ENCODE data around the gene CDK5RAP3.
"Not testable (repeated sequence)": the region's sequence is repeated elsewhere in the genome, so short reads cannot be mapped to it uniquely, and the experiment has no call there.

CDK5RAP3 gene

DNA sequence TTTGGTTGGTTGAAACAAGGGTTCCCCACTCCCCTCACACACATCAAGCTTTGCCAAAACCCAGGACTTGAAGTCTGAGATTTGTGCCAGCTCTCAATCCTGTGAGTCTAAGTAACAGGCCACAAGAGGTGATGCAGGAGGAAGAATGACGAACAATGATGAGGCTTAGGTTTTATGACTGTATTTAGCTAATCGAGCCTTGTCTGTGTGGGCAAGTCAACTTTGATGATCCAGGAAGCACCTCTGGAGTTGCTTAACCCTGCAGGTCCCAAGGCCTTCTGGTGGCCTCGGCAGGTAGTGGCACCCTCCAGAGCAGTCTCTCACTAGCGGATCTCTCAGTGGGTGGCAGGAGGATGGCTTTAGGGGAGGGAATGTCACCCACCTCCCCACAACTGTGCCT, 28.7 kb downstream of the CDK5RAP3 start:
- no peak overlapping the region; the same call in 1 of the 2 replicates for H3K27ac ChIP-seq
- CTCF ChIA-PET: interaction anchor here (1.0 to 1.3 kb wide), 3 partner anchors 11 to 309 kb away, joined by 3 to 5 read pairs (median 3); no protein-coding TSS in a partner anchor
- peak; percentile 14 for DNase-seq (ENCODE audit: low spot score)
- TF ChIP-seq, protein P1, sequence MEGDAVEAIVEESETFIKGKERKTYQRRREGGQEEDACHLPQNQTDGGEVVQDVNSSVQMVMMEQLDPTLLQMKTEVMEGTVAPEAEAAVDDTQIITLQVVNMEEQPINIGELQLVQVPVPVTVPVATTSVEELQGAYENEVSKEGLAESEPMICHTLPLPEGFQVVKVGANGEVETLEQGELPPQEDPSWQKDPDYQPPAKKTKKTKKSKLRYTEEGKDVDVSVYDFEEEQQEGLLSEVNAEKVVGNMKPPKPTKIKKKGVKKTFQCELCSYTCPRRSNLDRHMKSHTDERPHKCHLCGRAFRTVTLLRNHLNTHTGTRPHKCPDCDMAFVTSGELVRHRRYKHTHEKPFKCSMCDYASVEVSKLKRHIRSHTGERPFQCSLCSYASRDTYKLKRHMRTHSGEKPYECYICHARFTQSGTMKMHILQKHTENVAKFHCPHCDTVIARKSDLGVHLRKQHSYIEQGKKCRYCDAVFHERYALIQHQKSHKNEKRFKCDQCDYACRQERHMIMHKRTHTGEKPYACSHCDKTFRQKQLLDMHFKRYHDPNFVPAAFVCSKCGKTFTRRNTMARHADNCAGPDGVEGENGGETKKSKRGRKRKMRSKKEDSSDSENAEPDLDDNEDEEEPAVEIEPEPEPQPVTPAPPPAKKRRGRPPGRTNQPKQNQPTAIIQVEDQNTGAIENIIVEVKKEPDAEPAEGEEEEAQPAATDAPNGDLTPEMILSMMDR (conservative IDR thresholded peaks at IDR 0.05; ENCODE audit: low read depth): no peak
- POLR2A ChIA-PET (ENCODE audit: low non-redundant PET): no interaction called here

DNA sequence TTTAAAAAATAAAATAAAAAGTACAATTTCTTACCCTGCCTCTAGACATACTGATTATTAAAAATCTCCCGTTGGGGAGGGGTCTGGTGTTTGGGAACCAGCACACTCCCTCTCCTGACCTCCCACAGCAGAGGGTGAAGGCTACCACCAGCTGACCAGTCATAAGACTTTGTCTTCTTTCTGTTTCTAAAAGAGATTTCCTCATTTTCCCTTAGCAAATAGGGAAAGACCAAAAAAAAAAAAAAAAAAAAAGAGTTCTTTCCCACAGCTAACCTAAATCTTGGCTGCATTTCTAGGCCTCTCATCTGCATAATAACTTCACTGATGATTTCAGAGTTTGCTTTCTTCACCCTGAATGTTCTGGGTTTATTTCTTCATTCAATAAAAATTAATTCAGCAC, 30.3 kb downstream of the CDK5RAP3 start:
- CTCF ChIA-PET: interaction anchor here (0.6 kb wide), 1 partner anchor 133 kb away, joined by 3 read pairs; no protein-coding TSS in a partner anchor
- TF ChIP-seq, protein P1 (conservative IDR thresholded peaks at IDR 0.05; ENCODE audit: low read depth): no peak
- POLR2A ChIA-PET (ENCODE audit: low non-redundant PET): interaction anchor here (0.7 kb wide), 1 partner anchor 99 kb away, joined by 13 read pairs; no protein-coding TSS in a partner anchor
- DNase-seq (ENCODE audit: low spot score): no peak
- no peak overlapping the region for H3K27ac ChIP-seq

DNA sequence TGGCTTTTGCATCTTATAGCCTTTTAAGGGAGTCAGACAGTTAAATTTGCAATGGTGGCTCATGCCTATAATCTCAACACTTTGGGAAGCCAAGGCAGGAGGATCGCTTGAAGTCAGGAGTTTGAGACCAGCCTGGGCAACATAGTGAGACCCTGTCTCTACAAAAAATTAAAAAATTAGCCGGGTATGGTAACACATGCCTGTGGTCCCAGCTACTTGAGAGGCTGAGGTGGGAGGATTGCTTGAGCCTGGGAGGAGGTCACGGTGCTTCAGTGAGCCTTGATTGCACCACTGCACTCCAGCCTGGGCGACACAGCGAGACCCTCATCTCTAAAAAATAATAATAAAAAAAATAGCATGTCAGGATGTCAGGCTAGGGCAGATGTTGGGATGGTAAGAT, 30.7 kb downstream of the CDK5RAP3 start:
- ChIA-PET POLR2A (ENCODE audit: low non-redundant PET) (interaction anchor here (0.7 kb wide), 1 partner anchor 99 kb away, joined by 13 read pairs; no protein-coding TSS in a partner anchor), CTCF (interaction anchor here (0.7 kb wide), 1 partner anchor 111 kb away, joined by 3 read pairs; no protein-coding TSS in a partner anchor)
- H3K27ac ChIP-seq: peak overlapping the region; percentile 17; the same call in 1 of the 2 replicates
- DNase-seq (ENCODE audit: low spot score): not testable (repeated sequence)

DNA sequence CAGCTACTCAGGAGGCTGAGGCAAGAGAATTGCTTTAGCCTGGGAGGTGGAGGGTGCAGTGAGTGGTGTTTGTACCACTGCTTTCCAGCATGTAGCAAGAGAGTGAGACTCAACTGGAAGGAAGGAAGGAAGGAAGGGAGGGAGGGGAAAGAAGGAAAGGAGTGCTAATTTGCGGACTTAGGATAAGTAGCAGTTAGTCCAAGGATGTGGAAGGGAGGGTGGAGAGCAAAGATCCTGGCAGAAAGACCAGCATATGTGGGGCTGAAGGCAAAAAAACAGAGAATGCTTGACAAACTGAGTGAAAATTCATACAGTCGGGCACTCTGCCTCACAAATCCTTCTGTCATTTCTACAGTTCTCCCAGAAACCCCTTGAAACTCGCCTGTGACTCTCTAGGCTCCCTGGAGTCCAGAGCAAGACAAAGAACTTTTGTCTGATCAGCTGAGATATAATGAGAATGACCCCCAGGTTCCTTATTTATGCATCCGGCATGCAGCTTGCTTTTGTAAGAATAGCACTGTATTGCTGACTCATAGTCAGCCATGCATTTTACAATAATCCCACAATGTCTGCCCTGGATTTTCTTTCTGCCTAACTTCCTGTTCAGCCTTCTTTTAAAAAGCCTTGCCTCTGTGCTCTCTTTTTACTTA, 31.5 kb downstream of the CDK5RAP3 start:
- DNase-seq (ENCODE audit: low spot score): peak; percentile 40
- peak overlapping the region; percentile 54; the same call in 1 of the 2 replicates for H3K27ac ChIP-seq
- POLR2A ChIA-PET (ENCODE audit: low non-redundant PET): no interaction called here
- TF ChIP-seq, protein P1 (conservative IDR thresholded peaks at IDR 0.05; ENCODE audit: low read depth): no peak
- CTCF ChIA-PET: interaction anchor here (0.7 to 1.1 kb wide), 2 partner anchors 20 to 111 kb away, joined by 3 read pairs; no protein-coding TSS in a partner anchor

DNA sequence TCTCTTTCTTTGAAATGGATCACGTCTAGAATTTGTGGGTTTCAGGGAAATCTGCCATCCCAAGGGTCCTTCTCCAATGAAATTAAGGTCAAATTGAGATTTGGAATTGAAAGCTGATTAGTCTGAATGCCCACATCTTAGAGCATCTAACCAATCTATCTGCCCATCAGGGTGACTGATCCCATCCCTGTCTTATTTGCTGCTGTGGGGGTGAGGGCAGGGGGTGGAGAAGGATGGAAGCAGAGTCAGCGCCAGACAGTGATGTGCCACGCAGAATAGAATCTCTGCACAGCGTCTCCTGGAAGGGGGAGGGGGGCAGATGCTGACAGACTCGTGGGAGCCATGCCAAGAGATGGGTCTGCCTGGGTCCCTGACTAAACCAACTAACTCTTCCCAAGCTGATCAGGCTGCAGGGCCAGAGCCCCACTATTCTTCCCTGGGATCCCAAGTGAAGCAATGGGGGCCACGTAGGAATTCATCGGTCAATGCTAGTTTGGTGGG, 32.1 kb downstream of the CDK5RAP3 start:
- POLR2A ChIA-PET (ENCODE audit: low non-redundant PET): no interaction called here

DNA sequence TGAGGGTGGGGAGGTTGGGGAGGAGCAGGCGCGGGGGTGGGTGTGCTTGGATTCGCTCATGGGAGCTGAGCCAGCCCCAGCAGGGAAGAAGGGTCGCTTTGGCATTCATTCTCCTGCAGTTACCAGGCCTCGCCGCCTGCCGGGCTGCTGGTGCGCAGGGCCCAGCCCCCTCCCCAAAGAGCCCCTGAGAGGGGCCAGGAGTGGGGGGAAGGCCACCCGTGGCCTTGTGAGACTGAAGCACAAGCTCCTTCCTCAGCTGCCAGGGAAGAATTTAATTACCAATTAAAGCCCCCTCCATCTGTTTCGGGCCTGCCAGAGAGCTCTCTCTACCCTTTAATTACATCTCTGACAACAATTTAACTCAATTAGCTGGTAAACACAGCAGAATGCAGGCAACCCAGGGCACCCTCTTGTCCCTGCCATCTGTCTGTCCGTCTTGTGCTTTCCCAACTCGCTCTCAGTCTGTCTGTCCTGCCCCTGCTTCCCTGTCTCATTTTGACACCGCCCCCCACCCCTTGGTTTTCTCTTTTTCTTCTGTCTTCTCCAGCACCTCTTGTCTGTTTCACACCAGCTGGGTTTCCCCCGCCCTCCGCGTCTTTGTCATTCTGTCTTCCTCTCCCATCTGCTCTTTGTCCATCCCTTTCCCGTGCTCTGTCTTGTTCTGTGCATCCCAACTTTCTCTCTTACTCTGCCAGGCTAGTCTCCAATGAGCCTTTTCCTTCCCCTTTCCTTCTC, 32.7 kb downstream of the CDK5RAP3 start:
- ChIA-PET POLR2A (ENCODE audit: low non-redundant PET) (no interaction called here), CTCF (interaction anchor here (0.6 to 0.8 kb wide), 5 partner anchors 31 to 924 kb away, joined by 3 to 5 read pairs (median 4); no protein-coding TSS in a partner anchor)
- peak overlapping the region; percentile 54 for H3K27ac ChIP-seq
- DNase-seq (ENCODE audit: low spot score): no peak
- TF ChIP-seq, protein P1 (conservative IDR thresholded peaks at IDR 0.05; ENCODE audit: low read depth): no peak

More for the DNA sequence above, 32.1 kb downstream of the CDK5RAP3 start:
- no peak for DNase-seq (ENCODE audit: low spot score)
- H3K27ac ChIP-seq: peak overlapping the region; percentile 54
- TF ChIP-seq, protein P1 (conservative IDR thresholded peaks at IDR 0.05; ENCODE audit: low read depth): no peak
- CTCF ChIA-PET: interaction anchor here (0.6 to 1.1 kb wide), 3 partner anchors 21 to 156 kb away, joined by 3 to 4 read pairs (median 3); no protein-coding TSS in a partner anchor
